Measurements from ENCODE around the gene AFF3. TPM values are rescaled to one million over a fixed set of nuclear protein-coding genes. Genes with fewer than 3 reads are reported as not detected.
"Not testable (repeated sequence)": the region's sequence is repeated elsewhere in the genome, so short reads cannot be mapped to it uniquely, and the experiment has no call there.

Gene AFF3
- total RNA-seq, 1 donor from 2014 or later = 20.9 TPM

GRCh38 chr2:99948010-99948409 is 194.4 kb downstream of the AFF3 start:
- TF ChIP-seq, protein P1, sequence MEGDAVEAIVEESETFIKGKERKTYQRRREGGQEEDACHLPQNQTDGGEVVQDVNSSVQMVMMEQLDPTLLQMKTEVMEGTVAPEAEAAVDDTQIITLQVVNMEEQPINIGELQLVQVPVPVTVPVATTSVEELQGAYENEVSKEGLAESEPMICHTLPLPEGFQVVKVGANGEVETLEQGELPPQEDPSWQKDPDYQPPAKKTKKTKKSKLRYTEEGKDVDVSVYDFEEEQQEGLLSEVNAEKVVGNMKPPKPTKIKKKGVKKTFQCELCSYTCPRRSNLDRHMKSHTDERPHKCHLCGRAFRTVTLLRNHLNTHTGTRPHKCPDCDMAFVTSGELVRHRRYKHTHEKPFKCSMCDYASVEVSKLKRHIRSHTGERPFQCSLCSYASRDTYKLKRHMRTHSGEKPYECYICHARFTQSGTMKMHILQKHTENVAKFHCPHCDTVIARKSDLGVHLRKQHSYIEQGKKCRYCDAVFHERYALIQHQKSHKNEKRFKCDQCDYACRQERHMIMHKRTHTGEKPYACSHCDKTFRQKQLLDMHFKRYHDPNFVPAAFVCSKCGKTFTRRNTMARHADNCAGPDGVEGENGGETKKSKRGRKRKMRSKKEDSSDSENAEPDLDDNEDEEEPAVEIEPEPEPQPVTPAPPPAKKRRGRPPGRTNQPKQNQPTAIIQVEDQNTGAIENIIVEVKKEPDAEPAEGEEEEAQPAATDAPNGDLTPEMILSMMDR (conservative IDR thresholded peaks at IDR 0.05) = no peak
- Mint-ChIP-seq H3K27ac (ENCODE audit: unreplicated experiment) (no peak overlapping the region), H3K36me3 (ENCODE audit: low read depth) (no peaks in the 10 kb centered on the region), H3K4me1 (no peaks in the 10 kb centered on the region), H3K4me3 (no peak overlapping the region), H3K9me3 (no peaks in the 10 kb centered on the region), H3K27me3 (ENCODE audit: low read depth) (no peaks in the 10 kb centered on the region)
- no peak for DNase-seq (ENCODE audit: low read depth, low spot score)

GRCh38 chr2:99947366-99947765 is 195.0 kb downstream of the AFF3 start:
- not testable (repeated sequence) for H3K4me3 Mint-ChIP-seq; DNase-seq (ENCODE audit: low read depth, low spot score); H3K27me3 Mint-ChIP-seq (ENCODE audit: low read depth); H3K36me3 Mint-ChIP-seq (ENCODE audit: low read depth); H3K4me1 Mint-ChIP-seq; H3K27ac Mint-ChIP-seq (ENCODE audit: unreplicated experiment); H3K9me3 Mint-ChIP-seq

DNA sequence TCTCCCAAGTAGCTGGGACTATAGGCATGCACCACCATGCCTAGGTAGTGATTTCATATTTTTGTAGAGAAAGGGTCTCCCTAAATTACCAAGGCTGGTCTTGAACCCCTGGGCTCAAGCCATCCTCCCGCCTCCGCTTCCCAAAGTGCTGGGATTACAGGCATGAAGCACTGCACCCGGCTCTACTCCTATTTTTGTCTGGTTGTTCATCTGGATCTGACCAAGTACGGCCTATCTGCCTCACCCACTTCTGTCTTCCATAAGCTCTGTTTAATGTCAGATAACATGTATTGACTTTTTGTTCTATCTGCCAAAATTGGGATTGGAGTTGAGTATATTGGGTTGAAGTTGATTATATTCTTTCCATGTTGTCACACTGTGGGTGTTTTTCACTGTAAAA is 198.4 kb downstream of the AFF3 start:
- no peaks in the 10 kb centered on the region for H3K27me3 Mint-ChIP-seq (ENCODE audit: low read depth)
- no peaks in the 10 kb centered on the region for H3K4me1 Mint-ChIP-seq
- H3K27ac Mint-ChIP-seq (ENCODE audit: unreplicated experiment) = no peak overlapping the region
- no peak overlapping the region for H3K4me3 Mint-ChIP-seq
- DNase-seq (ENCODE audit: low read depth, low spot score) = no peak
- TF ChIP-seq, protein P1 (conservative IDR thresholded peaks at IDR 0.05) = no peak
- H3K9me3 Mint-ChIP-seq = peaks cover 3% of the 10 kb centered on the region
- H3K36me3 Mint-ChIP-seq (ENCODE audit: low read depth) = peaks cover 2% of the 10 kb centered on the region

GRCh38 chr2:99942561-99943347 is 199.6 kb downstream of the AFF3 start:
- H3K4me3 Mint-ChIP-seq = no peak overlapping the region
- no peak overlapping the region for H3K27ac Mint-ChIP-seq (ENCODE audit: unreplicated experiment)
- no peaks in the 10 kb centered on the region for H3K4me1 Mint-ChIP-seq
- peaks cover 3% of the 10 kb centered on the region for H3K9me3 Mint-ChIP-seq
- H3K36me3 Mint-ChIP-seq (ENCODE audit: low read depth) = peaks cover 2% of the 10 kb centered on the region
- DNase-seq (ENCODE audit: low read depth, low spot score) = no peak
- TF ChIP-seq, protein P1 (conservative IDR thresholded peaks at IDR 0.05) = no peak
- H3K27me3 Mint-ChIP-seq (ENCODE audit: low read depth) = no peaks in the 10 kb centered on the region

GRCh38 chr2:99940963-99941362 is 201.4 kb downstream of the AFF3 start:
- DNase-seq (ENCODE audit: low read depth, low spot score) = no peak
- Mint-ChIP-seq H3K27me3 (ENCODE audit: low read depth) (no peaks in the 10 kb centered on the region), H3K36me3 (ENCODE audit: low read depth) (peaks cover 2% of the 10 kb centered on the region), H3K4me1 (no peaks in the 10 kb centered on the region), H3K27ac (ENCODE audit: unreplicated experiment) (no peak overlapping the region), H3K4me3 (no peak overlapping the region), H3K9me3 (peaks cover 3% of the 10 kb centered on the region)
- TF ChIP-seq, protein P1 (conservative IDR thresholded peaks at IDR 0.05) = no peak

- no peak overlapping the region for H3K27ac Mint-ChIP-seq (ENCODE audit: unreplicated experiment)
- peaks cover 5% of the 10 kb centered on the region for H3K36me3 Mint-ChIP-seq (ENCODE audit: low read depth)
- TF ChIP-seq, protein P1 (conservative IDR thresholded peaks at IDR 0.05) = no peak
- H3K27me3 Mint-ChIP-seq (ENCODE audit: low read depth) = no peaks in the 10 kb centered on the region
- no peak for DNase-seq (ENCODE audit: low read depth, low spot score)
- H3K9me3 Mint-ChIP-seq = peaks cover 3% of the 10 kb centered on the region
- no peaks in the 10 kb centered on the region for H3K4me1 Mint-ChIP-seq
- no peak overlapping the region for H3K4me3 Mint-ChIP-seq
Measured at GRCh38 chr2:99939135-99939534, 203.3 kb downstream of the AFF3 start.
